Breast epithelium (tissue), 4 donors: ENCODE results near the gene DIS3L2. TPM values are rescaled to one million over a fixed set of nuclear protein-coding genes. Genes with fewer than 3 reads are reported as not detected.

Experiments
- DNase-seq, 2 donors: peaks; one replicate each; pipeline ENCODE4 v3.0.0-alpha.2; 2019; ENCODE audit warnings: low spot score in 2 of 2
- H3K27ac ChIP-seq, 2 donors: fragments of 200-600 bp; sonication (generic) in 1 of 2; one replicate each; pipeline ENCODE4 v1.5.1; 2016 to 2019; ENCODE audit warnings: mild to moderate bottlenecking in 1 of 2
- H3K27me3 ChIP-seq, 2 donors: fragments of 200-600 bp; sonication (generic) in 1 of 2; one replicate each; pipeline versions ENCODE4 v1.5.1 to v1.6.0; 2017 to 2019; ENCODE audit warnings: control low read depth in 1 of 2, mild to moderate bottlenecking in 1 of 2
- H3K36me3 ChIP-seq: fragments of 200-600 bp; one replicate; pipeline ENCODE4 v1.5.1; 2019
- H3K4me1 ChIP-seq, 2 donors: fragments of 200-600 bp; sonication (generic); one replicate each; pipeline ENCODE4 v1.5.1; 2016 to 2019; ENCODE audit warnings: control low read depth in 1 of 2
- H3K4me3 ChIP-seq, 3 donors: fragments of 200-600 bp; sonication (generic); 1 replicate in 2 of 3; 2 replicates in 1 of 3; pipeline ENCODE4 v1.5.1; 2016 to 2019; ENCODE audit warnings: mild to moderate bottlenecking in 3 of 3, moderate library complexity in 2 of 3
- H3K9me3 ChIP-seq, 2 donors: fragments of 200-600 bp; sonication (generic) in 1 of 2; one replicate each; pipeline ENCODE4 v1.5.1; 2016 to 2019; ENCODE audit warnings: control low read depth in 1 of 2
- POLR2A ChIP-seq: fragments of 450-650 bp; IDR thresholded peaks from one replicate; pipeline ENCODE4 v1.6.1; 2016; ENCODE audit warnings: antibody characterized with exemption, mild to moderate bottlenecking, moderate library complexity
- POLR2AphosphoS5 ChIP-seq, 3 donors: sonication (generic); formaldehyde crosslinking; IDR thresholded peaks; one replicate each; pipeline ENCODE4 v1.6.1; 2017; ENCODE audit warnings: antibody characterized with exemption in 3 of 3
- intact Hi-C: fragments of 100-400 bp; cut with DNase I; formaldehyde crosslinking; loops from one replicate; pipeline ENCODE4 v1.15.1; 2023; ENCODE audit warnings: low total_unique reads
- total RNA-seq, 3 donors: library from RNA; depleted of rRNA; stranded (reverse); fragments of >200 nt; gene quantifications; one replicate each; pipeline ENCODE4 v1.1.0, GENCODE V29; 2016
- TF ChIP-seq, protein P1 (sequence below), 3 donors: fragments of 450-650 bp; IDR thresholded peaks; one replicate each; pipeline ENCODE4 v1.5.1; 2016 to 2017; ENCODE audit warnings: antibody characterized with exemption in 3 of 3, mild to moderate bottlenecking in 3 of 3, moderate library complexity in 3 of 3

DIS3L2 gene
- total RNA-seq, 3 donors from 2014 or later = 19.2 to 38.9 (median 33.4) TPM

DNA sequence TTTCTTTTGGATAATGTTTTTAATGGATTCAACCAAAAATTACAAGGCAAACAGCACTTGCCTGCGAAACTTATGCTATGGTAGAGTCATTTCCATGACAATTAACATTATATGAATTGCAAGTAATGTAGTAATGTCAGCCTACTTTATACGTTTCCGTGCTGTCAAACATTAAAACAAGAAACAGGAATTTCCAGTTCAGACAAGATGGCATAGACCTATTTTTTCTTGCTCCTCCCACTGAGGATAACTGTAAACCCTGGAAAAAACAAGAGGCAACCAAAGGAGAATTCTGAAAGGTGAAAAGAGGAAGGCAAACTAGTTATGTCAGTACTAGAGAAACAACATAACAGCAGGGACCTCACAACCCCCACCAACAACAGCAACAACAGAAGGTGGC, 170.7 kb downstream of the DIS3L2 start:
- Histone ChIP-seq H3K4me1 (no peaks in the 10 kb centered on the region), H3K36me3 (no peaks in the 10 kb centered on the region), H3K27ac (no peak overlapping the region), H3K4me3 (no peak overlapping the region), H3K9me3 (no peaks in the 10 kb centered on the region), H3K27me3 (no peaks in the 10 kb centered on the region)
- intact Hi-C loops = no loop called here
- TF ChIP-seq POLR2AphosphoS5 (IDR thresholded peaks at IDR 0.05) (no peak), POLR2A (no peak)
- TF ChIP-seq, protein P1, sequence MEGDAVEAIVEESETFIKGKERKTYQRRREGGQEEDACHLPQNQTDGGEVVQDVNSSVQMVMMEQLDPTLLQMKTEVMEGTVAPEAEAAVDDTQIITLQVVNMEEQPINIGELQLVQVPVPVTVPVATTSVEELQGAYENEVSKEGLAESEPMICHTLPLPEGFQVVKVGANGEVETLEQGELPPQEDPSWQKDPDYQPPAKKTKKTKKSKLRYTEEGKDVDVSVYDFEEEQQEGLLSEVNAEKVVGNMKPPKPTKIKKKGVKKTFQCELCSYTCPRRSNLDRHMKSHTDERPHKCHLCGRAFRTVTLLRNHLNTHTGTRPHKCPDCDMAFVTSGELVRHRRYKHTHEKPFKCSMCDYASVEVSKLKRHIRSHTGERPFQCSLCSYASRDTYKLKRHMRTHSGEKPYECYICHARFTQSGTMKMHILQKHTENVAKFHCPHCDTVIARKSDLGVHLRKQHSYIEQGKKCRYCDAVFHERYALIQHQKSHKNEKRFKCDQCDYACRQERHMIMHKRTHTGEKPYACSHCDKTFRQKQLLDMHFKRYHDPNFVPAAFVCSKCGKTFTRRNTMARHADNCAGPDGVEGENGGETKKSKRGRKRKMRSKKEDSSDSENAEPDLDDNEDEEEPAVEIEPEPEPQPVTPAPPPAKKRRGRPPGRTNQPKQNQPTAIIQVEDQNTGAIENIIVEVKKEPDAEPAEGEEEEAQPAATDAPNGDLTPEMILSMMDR (IDR thresholded peaks at IDR 0.05) = no peak
- no peak for DNase-seq

DNA sequence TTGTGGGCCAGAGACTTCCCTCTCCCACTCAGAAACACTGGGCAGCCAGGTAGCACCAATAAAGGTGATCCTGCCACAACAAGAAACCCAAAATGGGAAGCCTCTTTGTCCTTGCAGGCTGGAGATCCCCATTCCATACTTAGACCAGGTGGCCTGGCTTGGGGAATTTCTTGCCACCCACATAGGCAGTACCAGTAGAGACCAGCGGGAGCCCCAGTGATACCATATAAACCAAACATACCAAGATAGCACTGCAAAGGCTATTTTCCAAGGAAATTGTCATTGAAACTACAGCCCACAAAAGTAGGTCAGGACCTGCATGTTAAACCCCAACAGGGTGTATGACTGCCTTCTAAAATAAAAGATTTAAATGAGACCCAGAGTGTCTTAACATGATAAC, 171.6 kb downstream of the DIS3L2 start:
- no peak overlapping the region for H3K27ac ChIP-seq
- H3K4me3 ChIP-seq = no peak overlapping the region
- DNase-seq = no peak
- no peaks in the 10 kb centered on the region for H3K9me3 ChIP-seq
- no peaks in the 10 kb centered on the region for H3K36me3 ChIP-seq
- intact Hi-C loops = no loop called here
- H3K4me1 ChIP-seq = no peaks in the 10 kb centered on the region
- TF ChIP-seq, protein P1 (IDR thresholded peaks at IDR 0.05) = no peak
- TF ChIP-seq POLR2AphosphoS5 (IDR thresholded peaks at IDR 0.05) = no peak
- TF ChIP-seq POLR2A = no peak
- H3K27me3 ChIP-seq = no peaks in the 10 kb centered on the region

DNA sequence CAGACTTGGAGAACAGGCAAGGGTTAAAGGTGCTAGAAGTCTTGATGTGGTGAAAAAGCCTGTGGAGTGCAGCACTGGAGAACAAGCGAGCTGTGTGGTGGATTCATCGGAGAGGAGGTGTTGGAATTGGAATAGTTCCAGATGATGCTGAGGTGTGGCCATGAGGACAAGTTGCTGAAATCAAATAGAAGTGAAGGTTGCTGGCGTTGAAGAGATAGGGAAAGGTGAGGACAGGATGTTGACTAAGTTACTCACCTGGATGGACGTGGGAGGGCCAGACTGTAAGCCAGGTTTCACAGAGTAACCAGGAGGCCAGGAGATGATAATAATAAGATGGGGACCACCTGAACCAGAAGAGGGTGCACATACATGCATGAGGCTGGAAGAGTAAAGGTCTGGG, 173.4 kb downstream of the DIS3L2 start:
- H3K4me1 ChIP-seq = no peaks in the 10 kb centered on the region
- H3K4me3 ChIP-seq = no peak overlapping the region
- H3K36me3 ChIP-seq = no peaks in the 10 kb centered on the region
- no peaks in the 10 kb centered on the region for H3K9me3 ChIP-seq
- intact Hi-C loops = no loop called here
- no peaks in the 10 kb centered on the region for H3K27me3 ChIP-seq
- DNase-seq = no peak
- H3K27ac ChIP-seq = no peak overlapping the region
- no peak for TF ChIP-seq POLR2AphosphoS5 (IDR thresholded peaks at IDR 0.05)
- TF ChIP-seq, protein P1 (IDR thresholded peaks at IDR 0.05) = no peak
- no peak for TF ChIP-seq POLR2A

DNA sequence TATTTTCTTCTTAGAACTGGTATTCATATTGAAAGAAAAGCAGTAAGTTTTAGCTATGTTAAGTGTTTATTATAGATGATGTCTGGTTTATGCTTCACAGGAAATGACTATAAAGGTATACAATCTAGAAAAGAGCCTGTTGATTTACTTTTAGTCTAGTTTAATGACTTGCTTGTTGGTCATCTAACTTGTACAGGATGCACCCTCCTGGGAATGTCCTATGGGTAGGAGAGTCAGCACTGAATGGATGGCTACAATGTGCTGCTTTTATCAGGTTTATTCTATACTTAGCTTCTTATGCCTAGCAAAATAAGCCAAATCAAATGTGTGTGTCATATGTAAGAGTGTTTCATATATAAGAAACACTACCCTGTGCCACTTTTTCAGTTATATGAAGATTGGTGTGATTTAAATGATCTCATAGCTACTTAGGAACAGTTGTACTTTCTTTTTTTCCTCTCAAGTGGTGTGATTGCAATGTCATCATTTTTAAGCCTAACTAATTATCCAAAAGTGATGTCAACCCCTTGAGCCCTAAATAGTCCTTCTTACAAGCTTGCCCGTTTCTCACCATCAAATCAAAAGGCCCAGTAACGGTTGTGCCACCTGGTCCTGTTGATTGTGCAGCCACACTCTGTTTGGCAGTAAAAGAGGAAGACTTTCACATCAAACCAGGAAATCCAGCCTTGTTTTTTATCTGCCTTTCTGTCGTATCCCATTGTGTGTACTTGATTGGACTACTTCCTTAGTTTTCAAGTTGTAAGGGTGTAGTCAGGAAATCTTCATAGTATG, 176.0 kb downstream of the DIS3L2 start:
- H3K4me1 ChIP-seq = no peaks in the 10 kb centered on the region
- intact Hi-C loops = no loop called here
- DNase-seq = no peak
- H3K36me3 ChIP-seq = no peaks in the 10 kb centered on the region
- H3K27me3 ChIP-seq = no peaks in the 10 kb centered on the region
- no peak for TF ChIP-seq POLR2A
- TF ChIP-seq, protein P1 (IDR thresholded peaks at IDR 0.05) = no peak
- TF ChIP-seq POLR2AphosphoS5 (IDR thresholded peaks at IDR 0.05) = no peak
- H3K4me3 ChIP-seq = no peak overlapping the region
- H3K27ac ChIP-seq = no peak overlapping the region
- H3K9me3 ChIP-seq = no peaks in the 10 kb centered on the region

DNA sequence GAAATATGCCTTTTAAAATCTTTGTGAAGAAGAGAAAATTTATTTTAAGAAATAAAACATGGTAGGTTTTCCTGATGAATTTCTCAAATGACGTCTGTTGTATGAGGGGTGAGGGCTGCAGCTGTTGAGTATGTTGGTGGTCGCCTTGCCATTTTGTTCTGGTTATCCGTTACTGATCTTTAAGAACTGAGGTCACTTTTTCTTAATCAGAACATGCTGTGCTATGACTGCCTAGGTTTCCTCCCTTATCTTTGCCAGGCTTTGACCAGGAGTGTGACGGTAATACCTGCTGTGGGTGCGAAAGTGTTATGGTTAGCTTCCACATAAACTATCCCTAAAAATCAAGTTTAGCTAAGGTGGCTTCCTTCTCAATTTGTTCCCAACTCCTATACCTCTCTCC, 176.9 kb downstream of the DIS3L2 start:
- H3K27me3 ChIP-seq = no peaks in the 10 kb centered on the region
- no peaks in the 10 kb centered on the region for H3K36me3 ChIP-seq
- H3K9me3 ChIP-seq = no peaks in the 10 kb centered on the region
- TF ChIP-seq, protein P1 (IDR thresholded peaks at IDR 0.05) = no peak
- DNase-seq = no peak
- H3K4me3 ChIP-seq = no peak overlapping the region
- intact Hi-C loops = no loop called here
- H3K27ac ChIP-seq = no peak overlapping the region
- no peaks in the 10 kb centered on the region for H3K4me1 ChIP-seq
